Stomach (tissue), 4 donors: ENCODE measurements around the gene NUDT1.

Source experiments
- CTCF ChIP-seq, 7 experiments: fragments of 450-650 bp in 4 of 7; fragments of 200-600 bp in 3 of 7; sonication (generic) in 3 of 7; IDR thresholded peaks; one replicate each; pipeline ENCODE4 v1.5.1; 2016 to 2019; ENCODE audit warnings: antibody characterized with exemption in 7 of 7, control low read depth in 2 of 7, mild to moderate bottlenecking in 1 of 7
- EP300 ChIP-seq: sonication (generic); formaldehyde crosslinking; IDR thresholded peaks from one replicate; pipeline ENCODE4 v1.6.1; 2017; ENCODE audit warnings: antibody characterized with exemption
- POLR2A ChIP-seq, 4 donors: fragments of 450-650 bp; IDR thresholded peaks; one replicate each; pipeline ENCODE4 v1.6.1; 2016; ENCODE audit warnings: antibody characterized with exemption in 4 of 4, control low read depth in 2 of 4, mild to moderate bottlenecking in 1 of 4, moderate library complexity in 1 of 4
- POLR2AphosphoS5 ChIP-seq, 3 donors: sonication (generic); formaldehyde crosslinking; IDR thresholded peaks; one replicate each; pipeline ENCODE4 v1.6.1; 2016; ENCODE audit warnings: antibody characterized with exemption in 3 of 3

GRCh38 chr7:2278026-2278425 is 36.0 kb downstream of the NUDT1 start:
- TF ChIP-seq POLR2A (IDR thresholded peaks at IDR 0.05), result no peak
- TF ChIP-seq CTCF (IDR thresholded peaks at IDR 0.05), result no peak
- TF ChIP-seq POLR2AphosphoS5 (IDR thresholded peaks at IDR 0.05), result no peak
- TF ChIP-seq EP300, result no peak
